Calu3 (cell line): ENCODE data around the gene CCL16. TPM values are rescaled to one million over a fixed set of nuclear protein-coding genes. Genes with fewer than 3 reads are reported as not detected.

Experiments
- BruUV-seq: library from RNA; stranded (reverse); fragments of 400-500 nt; replicated peaks from 2 replicates; lab custom pipeline; 2021; lab: Mats Ljungman, UMichigan
- CTCF ChIA-PET: fragments of 300-600 bp; sonication (Branson Sonifier 250); formaldehyde crosslinking; loops from one replicate; lab custom pipeline; 2022; ENCODE audit warnings: antibody characterized with exemption; lab: Charles Lee
- DNase-seq: peaks from one replicate; pipeline ENCODE4 v3.0.0; 2022
- H3K27ac Mint-ChIP-seq: one replicate; pipeline ENCODE4 v1.8.0; 2022; ENCODE audit warnings: mixed read lengths; ENCODE audit not compliant: unreplicated experiment
- H3K27me3 Mint-ChIP-seq: one replicate; pipeline ENCODE4 v1.8.0; 2022; ENCODE audit warnings: mixed read lengths; ENCODE audit not compliant: unreplicated experiment
- H3K36me3 Mint-ChIP-seq: one replicate; pipeline ENCODE4 v1.8.0; 2022; ENCODE audit warnings: mild to moderate bottlenecking, moderate library complexity, mixed read lengths; ENCODE audit not compliant: insufficient read depth, unreplicated experiment
- H3K4me1 Mint-ChIP-seq: one replicate; pipeline ENCODE4 v1.8.0; 2022; ENCODE audit warnings: mild to moderate bottlenecking, low read depth, mixed read lengths; ENCODE audit not compliant: unreplicated experiment
- H3K4me3 Mint-ChIP-seq: one replicate; pipeline ENCODE4 v1.8.0; 2022; ENCODE audit warnings: mild to moderate bottlenecking, low read depth, moderate library complexity, mixed read lengths; ENCODE audit not compliant: unreplicated experiment
- H3K9me3 Mint-ChIP-seq: one replicate; pipeline ENCODE4 v1.8.0; 2022; ENCODE audit warnings: low read depth, mixed read lengths; ENCODE audit not compliant: unreplicated experiment
- CTCF ChIP-seq: fragments of 200-600 bp; IDR thresholded peaks from one replicate; pipeline ENCODE4 v1.8.0; 2022; ENCODE audit warnings: antibody characterized with exemption; ENCODE audit not compliant: unreplicated experiment
- intact Hi-C: fragments of 100-400 bp; cut with micrococcal nuclease; formaldehyde crosslinking; loops from one replicate; pipeline ENCODE4 v1.10.0; 2022; ENCODE audit not compliant: unreplicated experiment
- total RNA-seq: library from RNA; stranded (reverse); gene quantifications from 2 replicates; pipeline ENCODE4 v1.2.3, GENCODE V29; 2022

CCL16 gene
- total RNA-seq, 1 experiment from 2014 or later = not detected

GRCh38 chr17:35936063-35936462 is 45.2 kb downstream of the CCL16 start:
- Mint-ChIP-seq H3K27ac (no peak overlapping the region), H3K36me3 (no peaks in the 10 kb centered on the region), H3K4me1 (no peaks in the 10 kb centered on the region), H3K4me3 (no peak overlapping the region), H3K27me3 (peaks cover 32% of the 10 kb centered on the region), H3K9me3 (no peaks in the 10 kb centered on the region)
- CTCF ChIA-PET = interaction anchor here (0.6 kb wide), 1 partner anchor 34 kb away, joined by 3 read pairs; no protein-coding TSS in a partner anchor
- no peak for TF ChIP-seq CTCF
- no peak for DNase-seq
- no TSS peak for BruUV-seq
- intact Hi-C loops = no loop called here

GRCh38 chr17:35934760-35935159 is 46.5 kb downstream of the CCL16 start:
- no peak overlapping the region for H3K27ac Mint-ChIP-seq
- no peak for TF ChIP-seq CTCF
- DNase-seq = no peak
- H3K27me3 Mint-ChIP-seq = peaks cover 32% of the 10 kb centered on the region
- H3K4me1 Mint-ChIP-seq = no peaks in the 10 kb centered on the region
- CTCF ChIA-PET = no interaction called here
- no TSS peak for BruUV-seq
- no peak overlapping the region for H3K4me3 Mint-ChIP-seq
- H3K9me3 Mint-ChIP-seq = no peaks in the 10 kb centered on the region
- H3K36me3 Mint-ChIP-seq = peaks cover 10% of the 10 kb centered on the region
- intact Hi-C loops = no loop called here

- Mint-ChIP-seq H3K9me3 (no peaks in the 10 kb centered on the region), H3K36me3 (peaks cover 10% of the 10 kb centered on the region), H3K4me1 (no peaks in the 10 kb centered on the region), H3K4me3 (no peak overlapping the region), H3K27ac (no peak overlapping the region), H3K27me3 (peaks cover 13% of the 10 kb centered on the region)
- CTCF ChIA-PET = no interaction called here
- intact Hi-C loops = no loop called here
- BruUV-seq = no TSS peak
- DNase-seq = no peak
- no peak for TF ChIP-seq CTCF
These were observed 48.7 kb downstream of the CCL16 start for GRCh38 chr17:35932586-35932985.

- no TSS peak for BruUV-seq
- peaks cover 10% of the 10 kb centered on the region for H3K36me3 Mint-ChIP-seq
- no peaks in the 10 kb centered on the region for H3K9me3 Mint-ChIP-seq
- H3K4me1 Mint-ChIP-seq = no peaks in the 10 kb centered on the region
- no peak overlapping the region for H3K4me3 Mint-ChIP-seq
- H3K27ac Mint-ChIP-seq = no peak overlapping the region
- H3K27me3 Mint-ChIP-seq = peaks cover 13% of the 10 kb centered on the region
- no peak for TF ChIP-seq CTCF
- no peak for DNase-seq
- CTCF ChIA-PET = no interaction called here
- intact Hi-C loops = no loop called here
These were observed 49.4 kb downstream of the CCL16 start for GRCh38 chr17:35931794-35932425.
